ENCODE measurements around the gene ZDHHC7. TPM values are rescaled to one million over a fixed set of nuclear protein-coding genes. Genes with fewer than 3 reads are reported as not detected.

Gene ZDHHC7
- total RNA-seq, 1 experiment from 2014 or later = 59.7 TPM

Other genes starting within 250 kb of the ZDHHC7 start
- gene CRISPLD2, start 191.6 kb downstream of the ZDHHC7 start, total RNA-seq (2014; rRNA removed; shearing (Covaris generic)) = 0.40 TPM in 1 of 2 replicates, not detected in the other
- gene KIAA0513, start 16.3 kb upstream of the ZDHHC7 start, total RNA-seq (2014; rRNA removed; shearing (Covaris generic)) = 2.7 and 3.4 TPM in 2 replicates
- not detected in 2 replicates for gene CIBAR2, start 100.9 kb upstream of the ZDHHC7 start, total RNA-seq (2014; rRNA removed; shearing (Covaris generic))

Data from HT1080 (cell line).